Fibroblast of skin of abdomen (primary cell): ENCODE measurements around the gene RFX3.

ENCODE experiments used
- DNase-seq: peaks from one replicate; pipeline ENCODE4 v3.0.0-alpha.2; 2013

RFX3 gene

DNA sequence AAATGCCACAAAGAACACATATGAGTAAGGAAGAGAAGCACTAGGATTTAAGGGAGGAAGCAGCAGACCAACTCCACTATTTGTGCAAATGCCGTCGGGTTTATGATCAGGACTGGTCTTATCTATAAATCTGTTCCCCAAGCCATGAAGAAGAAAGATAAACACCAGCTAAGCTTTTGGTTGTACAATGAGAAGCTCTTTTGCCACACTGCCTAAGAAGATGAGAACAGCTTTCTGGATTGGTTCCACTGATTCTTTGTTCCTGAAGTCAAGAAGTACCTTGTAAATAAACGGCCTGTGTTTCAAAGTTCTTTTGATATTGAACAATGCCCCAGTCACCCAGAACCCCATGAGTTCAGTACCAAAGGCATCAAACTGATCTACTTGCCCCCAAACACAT, 93.9 kb downstream of the RFX3 start:
- DNase-seq = no peak

DNA sequence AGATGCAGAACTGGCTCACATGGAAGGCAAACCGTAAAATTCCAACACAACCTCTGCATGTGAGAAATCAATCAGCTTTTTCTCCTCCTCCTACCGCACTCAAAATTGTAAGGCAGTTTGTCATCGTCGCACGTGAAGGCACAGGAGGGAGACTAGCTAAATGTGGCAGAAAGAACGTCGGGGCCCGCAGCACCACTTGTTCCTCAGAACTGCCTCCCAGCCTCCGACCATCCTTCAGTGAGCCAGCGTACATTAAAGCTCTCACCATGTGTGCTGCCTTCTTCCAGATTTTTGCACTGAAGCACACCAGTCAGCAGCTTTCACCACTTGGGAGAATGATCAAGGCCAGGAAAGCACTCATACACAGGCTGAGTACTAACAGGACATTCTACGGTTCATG, 105.9 kb downstream of the RFX3 start:
- no peak for DNase-seq

DNA sequence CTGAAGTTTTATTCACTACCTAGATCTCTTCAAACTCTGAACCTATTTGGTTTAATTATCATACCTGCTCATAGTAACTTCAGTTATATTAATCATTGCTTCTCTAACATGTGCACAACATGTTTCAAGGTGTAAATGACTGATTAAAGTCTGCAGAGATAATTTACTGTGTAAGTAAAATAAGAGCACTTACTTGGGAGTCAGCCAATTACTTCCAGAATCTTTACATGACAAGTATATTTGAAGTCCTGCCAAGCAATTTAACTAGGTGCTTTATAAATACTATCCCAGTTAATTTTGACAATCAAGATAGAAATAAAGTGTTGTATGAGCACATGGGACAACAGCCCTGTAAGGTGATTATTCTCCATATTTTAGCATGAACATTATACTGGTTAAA, 109.9 kb downstream of the RFX3 start:
- no peak for DNase-seq

DNA sequence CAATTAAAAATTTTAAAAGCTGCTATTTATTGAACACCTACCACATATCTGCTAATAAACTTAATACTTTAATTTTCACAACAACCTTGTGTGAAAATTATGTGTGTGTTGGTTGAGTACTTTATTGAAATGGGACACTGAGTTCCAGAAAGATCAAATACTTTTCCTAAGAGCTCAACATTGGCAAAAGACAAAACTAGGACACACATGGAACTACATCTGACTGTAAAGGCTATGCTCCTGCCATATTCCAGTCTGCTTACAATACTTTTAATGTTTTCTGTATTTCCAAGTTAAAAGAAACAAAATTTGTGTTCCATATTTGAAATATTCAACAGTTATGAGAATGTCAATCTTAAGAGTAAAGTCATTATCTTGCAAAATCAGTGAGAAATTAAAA, 111.8 kb downstream of the RFX3 start:
- no peak for DNase-seq

DNA sequence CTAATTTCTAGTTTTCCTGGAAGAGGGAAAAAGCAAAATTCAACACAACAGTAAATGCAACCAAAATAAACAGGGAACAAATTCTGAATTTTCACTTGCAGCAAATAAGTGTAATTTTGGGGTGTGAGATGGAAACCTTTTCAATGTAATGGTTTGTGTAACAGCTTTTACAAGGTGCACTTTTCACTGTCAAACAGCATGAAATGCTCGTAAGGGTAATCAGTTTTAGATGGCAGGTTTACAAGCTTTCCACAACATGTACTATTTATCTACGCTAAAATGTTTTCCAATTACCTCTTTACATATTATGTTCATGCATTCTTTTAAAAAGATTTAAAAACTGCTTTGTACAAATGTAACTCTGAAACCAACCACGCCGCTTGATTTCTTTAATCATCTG, 115.3 kb downstream of the RFX3 start:
- no peak for DNase-seq

DNA sequence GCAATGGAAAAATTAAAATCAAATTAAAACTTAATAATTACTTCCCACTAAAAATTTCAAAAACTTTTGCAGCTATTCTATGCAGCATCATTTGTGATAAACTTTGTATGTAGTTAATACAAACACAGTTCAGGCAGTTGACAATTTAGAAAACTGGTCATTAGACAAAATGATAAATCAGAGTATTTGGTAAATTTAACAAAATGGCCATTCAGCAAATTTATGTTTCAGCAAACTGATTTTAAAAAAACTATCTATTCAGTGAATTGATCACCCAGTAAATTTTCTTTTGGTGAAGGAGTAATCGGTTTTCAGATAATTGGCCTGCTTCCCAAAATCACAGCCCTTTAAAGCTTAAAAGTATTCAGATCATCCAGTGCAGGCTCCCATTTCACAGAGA, 116.3 kb downstream of the RFX3 start:
- no peak for DNase-seq

DNA sequence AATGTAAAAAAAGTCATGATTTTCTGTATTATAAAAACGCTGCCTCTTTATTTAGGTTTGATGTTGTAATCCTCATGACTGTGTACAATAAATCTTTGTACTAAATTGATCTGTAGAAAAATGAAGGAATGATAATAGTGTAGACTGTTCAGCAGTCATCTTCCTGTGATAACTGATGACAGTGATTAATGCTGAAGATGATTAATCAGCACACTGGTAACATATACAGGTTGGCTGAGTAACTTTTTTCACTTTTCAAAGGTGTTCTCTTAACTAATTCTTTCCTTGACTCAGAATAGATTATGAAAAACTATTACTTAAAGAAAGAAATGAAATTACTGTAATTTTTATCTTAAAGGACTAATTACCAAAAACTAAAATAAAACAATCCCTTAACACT, 122.5 kb downstream of the RFX3 start:
- no peak for DNase-seq

DNA sequence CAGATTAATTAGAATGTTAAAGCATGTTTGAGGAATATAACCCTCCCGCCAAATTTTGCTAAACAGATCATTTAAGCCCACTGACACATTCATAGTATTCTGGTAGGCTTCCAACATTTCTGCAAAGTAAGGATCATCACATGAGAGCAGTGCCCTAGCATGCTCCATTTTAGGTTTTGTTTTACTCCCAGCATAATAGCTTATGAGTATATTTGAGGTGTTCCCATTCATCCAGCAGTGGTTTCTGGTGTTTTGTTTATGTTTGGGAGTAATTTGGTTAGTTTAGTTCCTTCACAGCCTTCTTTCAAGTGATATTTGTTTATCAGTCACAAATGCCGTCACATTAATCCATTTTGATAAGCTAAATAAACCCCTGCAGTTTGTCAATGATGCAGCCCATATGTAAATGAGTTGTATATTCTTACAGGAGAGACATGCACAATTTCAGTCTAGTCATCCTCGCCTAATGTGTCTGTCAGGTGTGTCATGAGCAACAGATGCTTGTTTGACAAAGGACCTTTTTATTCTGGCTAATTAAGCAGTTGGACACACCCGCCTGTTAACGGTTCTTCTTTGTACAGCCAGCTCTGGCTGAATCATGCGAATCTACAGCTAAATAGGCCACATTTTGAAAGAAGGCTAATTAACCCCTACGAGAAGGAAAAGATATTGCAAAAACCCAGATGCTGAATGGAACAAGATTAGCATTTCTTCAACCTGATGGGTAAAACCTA, 124.4 kb downstream of the RFX3 start:
- no peak for DNase-seq

DNA sequence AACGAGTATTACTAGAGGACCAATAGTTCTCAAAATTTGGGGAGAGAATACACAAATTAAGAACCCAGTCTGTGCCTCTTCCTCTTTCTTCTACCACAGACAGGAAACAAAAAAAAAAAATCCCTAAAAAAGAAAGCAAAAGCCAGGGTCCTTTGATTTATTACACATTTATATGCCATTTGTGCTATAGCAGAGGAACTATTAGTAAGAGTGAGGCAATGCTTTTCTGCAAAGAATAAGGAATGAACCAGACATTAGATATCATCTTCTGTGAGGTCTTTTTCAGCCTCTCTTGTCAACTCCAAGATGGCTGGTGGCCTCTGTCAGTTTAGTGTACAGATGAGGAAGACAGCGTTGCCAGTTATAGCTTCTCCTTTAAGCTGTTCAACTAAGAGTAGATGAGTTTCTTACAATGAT, 127.6 kb downstream of the RFX3 start:
- DNase-seq = no peak

DNA sequence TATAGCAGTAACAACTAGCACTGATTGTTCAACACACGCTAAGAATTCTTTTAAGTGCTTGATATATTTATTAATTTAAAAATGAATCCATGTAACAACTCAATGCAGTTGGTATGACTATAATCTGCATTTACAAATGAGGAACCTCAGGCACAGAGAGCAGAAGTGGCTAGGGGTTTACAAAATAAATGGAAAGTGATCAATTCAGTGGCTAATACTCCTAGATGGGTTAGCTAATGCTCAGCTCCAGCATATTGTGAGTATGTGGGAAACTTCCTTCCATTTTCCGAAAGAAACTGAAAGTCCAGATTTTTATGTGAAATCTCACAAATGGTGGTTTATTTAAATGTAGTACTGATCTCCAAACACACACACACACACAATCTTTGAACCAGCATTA, 128.0 kb downstream of the RFX3 start:
- DNase-seq = no peak

DNA sequence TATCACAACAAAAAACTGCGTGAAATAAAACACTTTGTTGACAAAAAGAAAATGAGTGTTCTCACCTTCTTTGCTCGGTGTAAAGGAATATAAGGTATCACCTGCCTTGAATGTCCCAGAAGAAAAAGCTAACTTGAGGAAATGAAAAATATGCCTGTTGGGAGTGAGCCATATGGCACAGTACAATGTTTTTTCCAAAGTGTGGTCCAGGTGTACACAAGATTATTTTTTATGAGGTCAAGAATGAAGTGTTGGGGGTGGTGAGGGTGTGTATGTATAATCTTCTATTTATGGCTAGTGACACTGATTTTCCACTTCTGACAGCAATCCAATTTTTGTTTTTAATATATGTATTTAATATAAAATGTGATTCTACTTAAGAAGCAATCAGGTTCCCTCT, 134.4 kb downstream of the RFX3 start:
- DNase-seq = no peak

DNA sequence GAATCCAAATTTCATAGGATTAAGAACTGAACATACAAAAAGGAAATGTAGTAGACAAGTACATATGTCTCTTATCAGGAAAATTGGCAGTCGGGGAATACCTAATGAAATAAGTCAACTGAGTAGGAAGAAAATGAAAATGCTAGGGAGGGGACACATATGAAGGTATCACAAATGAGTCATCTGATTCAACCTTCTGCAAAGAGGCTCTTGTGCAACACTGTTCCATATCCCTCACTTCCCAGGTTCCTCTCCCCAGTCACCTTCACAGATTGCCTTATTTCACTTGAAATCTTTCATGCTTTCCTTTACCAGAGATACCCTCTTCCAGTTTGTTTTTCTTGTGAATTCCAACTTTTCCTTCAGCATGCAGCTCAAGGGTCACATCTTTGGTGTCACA, 139.0 kb downstream of the RFX3 start:
- no peak for DNase-seq

DNA sequence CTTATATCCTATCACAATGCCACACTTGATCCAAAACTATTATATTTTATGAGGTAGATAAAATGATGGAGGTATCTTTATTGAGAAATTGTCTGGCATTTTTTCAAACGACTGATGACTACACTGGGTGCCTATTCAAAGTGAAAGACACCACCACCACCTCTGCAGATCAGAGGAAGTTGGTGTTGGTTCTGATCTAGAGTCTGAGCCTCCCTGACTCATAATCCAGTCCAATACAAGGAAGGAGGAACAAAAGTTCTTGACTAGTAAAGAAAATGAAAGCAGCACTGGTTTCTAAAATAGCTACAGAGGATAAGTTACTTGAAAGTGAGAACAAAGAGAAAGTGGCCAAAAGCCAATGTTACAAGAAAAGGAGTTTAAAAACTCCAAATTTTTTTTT, 139.9 kb downstream of the RFX3 start:
- no peak for DNase-seq

DNA sequence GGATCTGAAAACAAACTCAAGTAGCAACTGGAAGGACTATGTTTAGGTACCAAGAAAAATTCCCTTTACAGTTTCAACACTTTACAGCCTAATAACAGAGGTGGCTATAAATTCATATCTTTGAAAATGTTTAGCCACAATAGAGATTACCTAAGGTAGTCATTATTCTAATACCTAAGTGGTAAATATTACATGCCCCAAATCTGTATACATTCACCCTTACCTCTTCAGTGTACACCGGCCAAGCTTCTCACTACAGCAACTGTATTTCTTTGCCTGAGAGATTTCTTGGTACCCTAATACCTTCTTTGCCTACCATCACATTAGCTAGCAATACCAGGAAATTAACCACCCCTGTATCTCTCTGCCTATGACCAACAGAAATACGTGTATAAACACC, 154.0 kb downstream of the RFX3 start:
- DNase-seq = no peak

DNA sequence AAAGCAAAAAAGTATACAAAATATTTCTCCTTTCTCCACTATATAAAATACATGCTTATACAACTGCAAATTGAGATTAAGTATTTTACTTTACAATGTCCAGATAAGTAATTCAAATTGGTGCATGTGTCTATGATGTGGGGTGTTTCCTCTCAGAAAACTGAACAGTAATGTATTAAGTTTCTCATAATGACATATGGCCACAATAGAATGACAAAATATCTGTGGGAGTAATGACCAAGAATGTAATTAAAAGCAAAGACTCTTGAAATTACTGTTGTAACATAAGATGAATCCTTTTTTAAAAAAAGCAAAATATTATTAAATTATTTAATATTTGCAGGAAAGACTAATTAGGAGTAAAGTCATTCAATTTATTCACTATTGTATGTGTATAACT, 155.1 kb downstream of the RFX3 start:
- no peak for DNase-seq

DNA sequence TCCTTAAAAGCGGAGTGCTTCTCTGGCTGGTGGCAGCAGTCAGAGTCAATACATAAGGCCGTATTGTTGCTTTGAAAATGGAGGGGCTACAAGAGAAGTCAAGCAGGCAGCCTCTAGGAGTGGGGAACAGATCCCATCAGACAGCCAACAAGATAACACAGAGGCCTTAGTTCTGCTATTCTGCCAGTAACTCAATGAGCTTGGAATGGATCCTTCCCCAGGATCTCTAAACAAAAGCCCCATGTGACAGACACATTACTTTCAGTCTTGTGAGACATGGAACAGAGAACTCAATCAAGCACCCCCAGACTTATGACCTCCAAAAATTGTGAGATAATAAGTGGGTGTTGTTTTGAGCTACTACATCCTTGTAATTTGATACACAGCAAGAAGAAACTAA, 158.6 kb downstream of the RFX3 start:
- DNase-seq = no peak

DNA sequence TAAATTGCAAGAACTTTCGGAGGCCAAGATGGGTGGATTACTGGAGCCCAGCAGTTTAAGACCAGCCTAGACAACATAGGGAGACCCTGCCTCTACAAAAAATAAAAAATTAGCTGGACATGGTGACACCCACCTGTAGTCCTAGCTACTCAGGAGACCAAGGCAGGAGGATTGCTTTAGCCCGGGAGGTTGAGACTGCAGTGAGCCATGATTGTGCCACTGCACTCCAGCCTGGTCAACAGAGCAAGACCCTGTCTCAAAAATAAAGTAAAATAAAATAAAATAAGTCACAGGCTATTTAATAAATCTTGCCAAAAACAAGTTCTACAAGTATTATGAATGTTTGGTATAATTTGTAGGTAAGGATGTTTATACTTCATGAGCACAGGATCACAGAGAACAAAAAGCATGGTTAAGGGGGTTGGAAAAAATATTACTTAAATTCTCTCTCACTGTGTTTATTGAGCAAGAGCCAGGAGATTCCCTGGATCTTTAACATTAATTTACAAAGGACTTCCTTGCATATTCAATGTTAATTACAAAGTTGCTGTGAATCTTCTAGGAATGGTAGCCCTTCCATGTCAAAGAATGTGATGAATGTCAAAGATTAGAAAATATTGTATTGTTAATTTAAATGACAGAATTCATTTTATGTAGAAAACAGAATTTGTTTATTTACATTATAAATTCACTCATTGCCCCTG, 164.0 kb downstream of the RFX3 start:
- no peak for DNase-seq

DNA sequence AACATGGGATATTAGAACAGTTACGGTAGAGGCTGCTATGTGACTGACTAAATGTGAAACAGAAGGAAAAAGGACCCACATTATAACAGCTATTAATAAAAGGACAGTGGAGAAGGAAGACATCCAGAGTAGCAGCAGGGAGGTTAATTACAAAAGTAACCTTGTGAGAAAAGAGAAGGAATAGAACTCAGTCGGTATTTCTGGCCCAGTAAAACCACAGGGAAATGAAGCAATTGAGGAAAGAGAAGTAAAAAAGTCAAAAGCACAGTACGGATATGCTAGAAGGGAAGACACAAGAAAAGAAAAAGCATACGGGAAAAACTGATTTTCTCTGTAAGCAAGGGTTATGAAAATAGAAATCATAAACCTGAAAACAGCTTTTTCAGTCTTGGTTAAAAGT, 164.7 kb downstream of the RFX3 start:
- no peak for DNase-seq

DNA sequence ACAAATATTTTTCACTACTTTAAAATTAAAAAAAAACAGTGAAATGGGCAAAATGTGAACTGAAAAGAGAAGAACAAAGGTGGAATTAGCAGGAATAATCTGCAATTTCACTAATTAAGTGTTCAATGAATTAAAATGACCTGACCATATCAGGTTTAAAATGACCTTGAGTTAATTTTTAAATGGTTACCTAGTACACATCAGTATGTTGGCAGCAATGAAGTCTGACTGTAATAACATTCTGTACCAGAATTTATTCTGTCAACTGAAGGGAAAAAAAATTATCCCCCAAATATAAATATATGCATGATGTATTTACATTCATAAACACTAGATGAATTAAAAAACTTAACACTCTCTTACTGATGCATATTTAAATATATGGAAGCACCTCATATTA, 165.6 kb downstream of the RFX3 start:
- DNase-seq = no peak

DNA sequence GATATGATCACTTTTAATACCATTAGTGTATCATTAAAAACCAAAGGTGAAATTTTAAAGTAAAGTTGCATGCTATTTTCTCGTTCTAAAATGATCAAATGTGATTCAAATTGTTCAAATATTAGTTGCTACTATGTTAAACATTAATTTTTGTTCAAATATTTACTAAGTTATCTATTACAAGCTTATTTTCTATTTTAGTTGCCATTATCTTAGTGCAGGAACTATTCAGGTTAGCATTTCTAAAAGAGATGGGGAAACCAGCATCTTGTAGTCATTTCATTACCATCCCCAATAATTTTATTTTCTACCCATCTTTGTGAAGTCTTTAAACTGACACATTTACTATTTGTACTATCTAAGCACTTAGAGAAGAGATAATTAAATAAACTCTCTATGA, 166.0 kb downstream of the RFX3 start:
- no peak for DNase-seq

DNA sequence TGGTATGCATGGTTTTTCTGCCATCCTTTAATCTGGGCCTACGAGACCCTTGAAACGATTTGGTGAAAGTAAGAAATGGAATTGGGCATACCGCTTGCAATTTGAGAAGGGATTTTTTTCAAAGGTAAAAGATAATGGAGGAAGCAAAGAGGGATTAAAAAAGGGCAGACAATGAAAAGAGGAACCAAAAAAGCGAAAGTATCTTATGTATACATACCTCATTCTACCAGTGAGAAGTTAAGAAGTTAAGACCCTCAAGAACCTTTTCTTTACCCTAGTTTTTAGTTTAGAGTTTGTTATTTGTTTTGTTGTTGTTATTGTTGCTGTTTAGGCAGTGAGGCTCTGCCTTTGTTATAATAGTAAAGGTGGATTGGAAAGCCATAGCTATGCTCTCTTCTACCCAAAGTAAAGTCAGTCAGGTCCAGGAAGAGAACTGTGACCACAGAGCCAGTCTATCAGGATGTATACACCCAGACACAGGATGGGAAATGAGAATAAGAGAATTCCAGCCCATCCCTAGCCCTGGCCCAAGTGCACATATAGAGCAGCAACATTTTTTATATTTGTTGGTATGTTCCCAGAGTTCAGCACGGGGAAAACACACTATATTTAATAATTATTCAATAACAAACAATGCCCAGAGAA, 166.6 kb downstream of the RFX3 start:
- DNase-seq = no peak

DNA sequence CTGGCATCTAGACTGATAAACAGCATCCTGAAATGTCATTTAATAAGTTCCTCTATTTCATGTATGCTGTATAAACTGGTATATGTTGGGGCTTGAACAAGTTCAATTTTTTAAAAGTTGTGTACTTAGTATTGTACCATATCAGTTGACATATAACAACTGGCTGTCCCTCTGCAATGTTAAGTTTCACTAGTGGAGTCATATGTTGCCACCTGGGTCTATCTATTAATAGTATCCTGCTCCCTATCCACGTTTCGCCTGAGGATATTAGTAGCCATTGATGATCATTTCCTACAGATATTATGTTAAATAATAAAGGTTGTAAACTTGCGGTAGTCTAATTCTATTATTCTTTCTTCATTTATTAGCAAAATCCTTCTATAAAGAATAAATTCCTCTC, 177.6 kb downstream of the RFX3 start:
- DNase-seq = no peak

DNA sequence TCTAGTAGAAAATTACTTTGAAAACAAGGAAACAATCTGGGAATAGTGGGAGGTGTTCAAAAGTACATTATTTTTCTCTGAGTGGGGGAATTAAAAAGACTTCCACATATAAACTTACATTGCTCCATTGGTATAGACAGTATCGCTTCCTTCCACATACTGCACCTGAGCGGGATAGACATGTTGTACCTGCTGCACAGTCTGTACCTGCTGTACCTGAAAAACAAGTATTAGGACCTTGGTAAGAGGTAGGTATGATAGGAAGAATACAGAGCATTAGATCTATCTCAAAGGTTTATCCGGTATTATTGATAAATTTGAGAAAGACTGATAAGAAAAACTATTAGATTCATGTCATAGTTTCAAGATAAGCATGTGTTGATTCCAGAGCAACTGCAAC, 179.3 kb downstream of the RFX3 start:
- DNase-seq = no peak

DNA sequence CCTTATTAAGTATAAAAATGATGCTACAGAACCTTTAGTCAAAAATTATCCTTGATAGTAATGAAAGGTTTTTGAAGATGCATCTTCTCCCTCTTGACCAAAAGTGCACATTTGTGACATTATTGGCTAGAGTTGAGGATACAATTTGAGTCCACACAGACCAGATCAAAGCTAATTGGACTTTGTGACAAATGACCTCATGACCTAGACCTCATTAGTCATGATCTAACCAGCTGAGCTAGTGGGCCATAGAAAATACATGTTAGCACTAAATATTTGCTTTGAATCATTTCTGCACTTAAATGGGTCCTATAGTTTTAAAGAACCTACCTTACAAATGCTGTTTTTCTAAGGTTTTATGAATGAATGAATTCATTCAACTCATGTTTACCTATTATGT, 182.1 kb downstream of the RFX3 start:
- DNase-seq = no peak
